ENCODE data around the gene PDGFRB. TPM values are rescaled to one million over a fixed set of nuclear protein-coding genes. Genes with fewer than 3 reads are reported as not detected.
A peak's percentile ranks its signal among the peaks of the same experiment; 100 is the strongest.

Gene PDGFRB
- total RNA-seq, 4 donors from 2014 or later, result 126 to 366 (median 149) TPM

DNA sequence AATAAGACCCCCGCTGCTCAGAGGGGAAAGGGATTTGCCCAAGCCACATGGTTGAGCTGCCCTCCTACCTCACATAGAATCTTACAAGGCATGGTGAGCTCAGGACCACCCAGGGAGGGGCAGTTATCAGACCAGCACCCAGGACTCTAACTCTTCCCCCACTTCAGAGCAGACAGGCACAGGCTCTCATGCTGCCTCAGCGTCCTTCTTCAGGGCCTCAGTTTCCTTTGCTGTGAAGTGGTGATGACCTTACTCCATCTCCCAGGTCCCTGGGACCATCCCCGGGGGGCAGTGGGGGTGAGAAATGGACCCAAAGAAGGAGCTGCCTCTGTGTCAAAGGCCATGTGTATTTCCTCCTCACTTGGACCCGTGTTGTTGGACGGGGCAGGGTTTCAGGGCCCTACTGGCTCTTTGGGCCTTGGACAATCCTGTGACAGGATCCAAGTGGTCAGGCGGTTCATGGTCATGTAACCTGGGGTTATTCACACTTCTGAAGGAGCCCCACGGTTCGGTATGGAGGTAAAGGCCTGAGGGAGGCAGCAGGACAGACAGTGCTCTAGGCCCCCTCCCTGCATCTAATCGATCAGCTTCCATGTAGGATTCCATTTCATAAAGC is 37.6 kb downstream of the PDGFRB start:
- TF ChIP-seq, protein P1, sequence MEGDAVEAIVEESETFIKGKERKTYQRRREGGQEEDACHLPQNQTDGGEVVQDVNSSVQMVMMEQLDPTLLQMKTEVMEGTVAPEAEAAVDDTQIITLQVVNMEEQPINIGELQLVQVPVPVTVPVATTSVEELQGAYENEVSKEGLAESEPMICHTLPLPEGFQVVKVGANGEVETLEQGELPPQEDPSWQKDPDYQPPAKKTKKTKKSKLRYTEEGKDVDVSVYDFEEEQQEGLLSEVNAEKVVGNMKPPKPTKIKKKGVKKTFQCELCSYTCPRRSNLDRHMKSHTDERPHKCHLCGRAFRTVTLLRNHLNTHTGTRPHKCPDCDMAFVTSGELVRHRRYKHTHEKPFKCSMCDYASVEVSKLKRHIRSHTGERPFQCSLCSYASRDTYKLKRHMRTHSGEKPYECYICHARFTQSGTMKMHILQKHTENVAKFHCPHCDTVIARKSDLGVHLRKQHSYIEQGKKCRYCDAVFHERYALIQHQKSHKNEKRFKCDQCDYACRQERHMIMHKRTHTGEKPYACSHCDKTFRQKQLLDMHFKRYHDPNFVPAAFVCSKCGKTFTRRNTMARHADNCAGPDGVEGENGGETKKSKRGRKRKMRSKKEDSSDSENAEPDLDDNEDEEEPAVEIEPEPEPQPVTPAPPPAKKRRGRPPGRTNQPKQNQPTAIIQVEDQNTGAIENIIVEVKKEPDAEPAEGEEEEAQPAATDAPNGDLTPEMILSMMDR (IDR thresholded peaks at IDR 0.05), result no peak
- ATAC-seq (ENCODE audit: low FRiP score) (no peak), DNase-seq (ENCODE audit: low spot score) (no peak)

DNA sequence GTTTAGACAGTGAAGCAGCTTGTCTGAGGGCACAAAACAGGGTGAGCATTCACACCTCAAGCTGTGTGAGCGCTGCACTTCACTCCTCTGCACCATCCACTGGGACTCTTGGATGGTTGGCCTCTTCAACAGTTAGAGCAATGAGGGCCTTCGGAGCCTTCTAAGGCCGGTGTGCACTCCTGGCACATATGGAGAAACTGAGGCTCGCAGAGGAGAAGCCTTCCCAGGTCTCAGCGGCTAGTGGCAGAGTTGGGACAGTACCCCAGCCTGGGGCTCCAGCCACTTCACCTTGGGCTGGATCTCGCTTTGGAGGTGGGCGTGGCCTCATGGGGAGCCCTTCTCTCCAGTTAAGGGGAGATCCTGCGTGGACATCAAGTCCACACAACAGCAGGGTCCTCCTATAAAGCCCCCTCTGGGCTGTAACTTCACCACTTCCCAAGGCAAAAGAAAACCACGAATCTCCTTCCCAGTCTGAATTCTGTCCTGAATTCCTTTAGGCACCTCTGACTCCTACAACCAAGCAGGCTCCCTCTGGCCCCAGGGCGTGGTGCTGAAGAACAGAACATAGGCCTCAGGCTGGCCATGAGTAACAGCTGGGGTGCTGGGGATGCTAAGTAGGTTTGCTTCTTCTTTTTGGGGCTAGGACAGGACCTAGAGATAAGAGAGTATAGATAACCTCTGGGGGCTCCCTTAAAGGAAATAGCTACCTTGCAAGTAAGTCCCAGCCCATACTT is 38.8 kb downstream of the PDGFRB start:
- DNase-seq (ENCODE audit: low spot score) (no peak), ATAC-seq (ENCODE audit: low FRiP score) (no peak)
- TF ChIP-seq, protein P1 (IDR thresholded peaks at IDR 0.05), result no peak

DNA sequence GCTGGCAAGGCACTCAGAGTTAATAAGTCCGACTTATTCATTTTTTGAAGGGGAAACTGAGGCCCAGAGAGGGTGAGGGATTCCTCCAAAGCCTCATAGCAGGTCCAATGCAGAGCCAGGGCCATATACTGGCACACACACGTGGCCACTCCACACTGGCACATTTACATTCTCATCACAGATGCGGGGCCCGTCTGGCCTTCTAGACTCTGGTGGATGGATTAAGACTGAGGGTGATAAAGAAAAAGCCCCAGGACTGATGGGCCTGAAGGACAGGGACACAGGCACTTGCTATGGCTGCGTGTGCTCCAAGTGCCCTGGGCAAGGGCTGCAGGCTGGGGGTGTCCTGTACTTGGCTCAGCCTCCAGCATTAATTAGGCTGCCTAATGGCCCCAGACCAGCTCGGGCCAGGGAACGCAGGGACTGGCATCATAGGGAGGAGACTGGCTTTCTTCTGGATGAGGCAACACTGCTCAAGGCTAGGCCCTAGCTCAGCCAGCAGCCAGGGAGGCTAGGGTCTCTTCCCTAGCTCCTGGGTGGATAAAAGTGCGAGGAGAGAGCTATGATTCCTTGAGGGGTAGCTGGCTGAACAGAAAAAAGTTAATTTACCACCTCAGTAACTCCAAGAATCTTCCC is 40.8 kb downstream of the PDGFRB start:
- no peak for ATAC-seq (ENCODE audit: low FRiP score)
- no peak for DNase-seq (ENCODE audit: low spot score)
- TF ChIP-seq, protein P1 (IDR thresholded peaks at IDR 0.05), result no peak

DNA sequence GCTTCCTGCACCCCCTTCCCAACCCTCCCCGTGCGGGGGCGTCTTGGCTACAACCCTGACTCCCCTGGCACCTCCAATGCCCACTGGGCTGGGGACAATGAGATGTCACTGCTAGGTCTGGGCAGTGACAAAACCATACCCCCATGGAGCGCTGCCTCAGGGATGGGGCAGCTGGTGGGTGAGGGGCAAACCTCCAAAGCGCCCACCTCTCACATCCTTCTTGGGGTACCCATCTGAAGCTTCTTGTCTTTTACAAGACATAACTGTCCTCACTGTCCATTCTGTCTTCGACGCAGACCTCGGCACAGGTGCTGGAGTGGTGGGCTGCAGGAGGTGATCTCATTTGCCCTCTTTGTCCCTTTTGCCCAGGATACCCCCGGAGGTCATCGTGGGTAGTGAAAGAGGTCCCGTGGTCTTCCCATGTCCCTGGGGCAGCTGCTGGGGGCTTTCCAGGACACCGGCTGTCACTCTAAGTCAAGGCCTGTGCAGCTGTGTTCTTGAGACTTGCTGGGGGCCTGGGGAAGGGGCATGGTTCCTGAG is 41.5 kb downstream of the PDGFRB start:
- no peak for ATAC-seq (ENCODE audit: low FRiP score)
- TF ChIP-seq, protein P1 (IDR thresholded peaks at IDR 0.05), result no peak
- DNase-seq (ENCODE audit: low spot score), result no peak

DNA sequence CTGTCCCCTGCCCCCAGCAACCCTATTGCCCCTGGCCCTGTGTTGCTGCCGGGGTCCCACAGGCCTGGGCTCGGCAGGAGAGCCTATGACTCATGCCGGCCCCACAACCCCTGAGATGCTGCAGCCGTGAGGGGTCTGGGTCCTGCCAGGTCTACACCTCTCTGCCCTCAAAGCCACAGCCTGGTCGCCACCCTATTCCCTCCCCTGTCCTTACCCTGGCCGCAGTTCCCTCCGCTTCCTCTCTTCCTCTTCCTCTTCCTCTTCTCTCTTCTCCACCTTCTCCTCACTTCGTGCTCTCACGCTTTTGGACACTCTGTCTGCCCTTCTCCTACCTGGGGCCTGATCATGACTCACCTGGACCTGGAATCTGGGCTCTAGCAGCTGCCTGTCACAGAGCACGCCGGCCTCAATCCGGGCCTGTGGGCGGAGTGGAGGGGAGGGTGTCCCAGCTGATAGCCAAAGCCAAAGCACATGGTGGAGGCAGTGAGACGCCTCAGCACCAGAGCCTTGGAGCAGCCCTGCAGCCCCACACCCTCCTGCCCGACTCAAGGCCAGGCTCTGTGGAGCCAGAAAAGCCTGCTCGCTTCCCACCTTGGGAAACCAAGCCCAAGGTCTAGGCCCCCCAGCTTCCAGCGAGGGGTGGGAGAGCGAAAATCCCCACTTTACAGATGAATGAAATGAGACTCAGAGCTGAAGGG is 42.4 kb downstream of the PDGFRB start:
- no peak for ATAC-seq (ENCODE audit: low FRiP score)
- DNase-seq (ENCODE audit: low spot score), result no peak
- TF ChIP-seq, protein P1 (IDR thresholded peaks at IDR 0.05), result no peak

DNA sequence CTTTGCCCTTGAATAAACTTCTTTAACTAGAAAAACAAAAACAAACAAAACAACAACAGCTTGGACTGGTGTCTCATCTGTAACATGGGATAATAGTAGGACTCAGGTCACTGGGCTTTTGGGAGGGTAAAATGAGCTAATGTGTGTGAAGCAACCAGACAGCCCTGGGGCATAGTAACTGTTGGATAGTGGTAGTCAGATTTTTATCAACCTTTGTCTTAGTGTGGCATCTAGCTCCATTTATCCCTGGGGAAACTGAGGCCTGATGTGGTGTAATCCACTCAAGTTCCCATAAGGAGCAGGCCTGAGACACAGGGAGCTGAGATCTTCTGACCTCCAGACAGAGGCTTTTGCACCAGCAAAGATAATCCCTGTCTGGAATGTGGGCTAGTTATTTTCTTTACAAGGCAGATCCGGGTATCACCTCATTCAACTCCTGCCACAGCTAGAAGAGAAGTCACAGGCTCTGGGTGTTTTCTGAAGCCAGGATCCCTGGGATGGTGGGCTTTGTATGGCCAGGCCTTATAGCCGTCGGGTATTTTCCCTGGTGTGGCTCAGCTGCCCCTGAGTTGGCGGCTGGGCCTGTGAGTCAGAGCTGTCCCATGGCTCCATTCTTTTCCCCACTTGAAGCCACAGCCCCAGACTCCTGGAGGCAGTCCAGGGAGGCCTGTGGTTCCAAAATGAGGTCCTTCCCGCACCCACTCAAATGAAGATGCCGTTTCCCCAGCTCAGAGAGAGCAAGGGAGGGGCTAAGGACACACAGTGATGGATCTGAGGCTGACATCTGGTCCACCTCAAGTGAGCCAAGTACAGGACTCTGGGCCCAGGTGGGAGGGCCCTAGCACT is 43.2 kb downstream of the PDGFRB start:
- TF ChIP-seq, protein P1 (IDR thresholded peaks at IDR 0.05), result no peak
- DNase-seq (ENCODE audit: low spot score) (no peak), ATAC-seq (ENCODE audit: low FRiP score) (peak; percentile 47)
